Nephron (organoid): Measurements from ENCODE around the gene KLHL15.

Experiments used
- H3K27ac Mint-ChIP-seq, 3 experiments: 2 replicates each; pipeline ENCODE4 v1.8.0; 2020; ENCODE audit warnings: mixed read lengths in 3 of 3, mild to moderate bottlenecking in 2 of 3, moderate library complexity in 1 of 3
- H3K27me3 Mint-ChIP-seq: 2 replicates; pipeline ENCODE4 v1.8.0; 2021; ENCODE audit warnings: low read depth, mild to moderate bottlenecking, moderate library complexity, mixed read lengths
- H3K36me3 Mint-ChIP-seq: 2 replicates; pipeline ENCODE4 v1.8.0; 2020; ENCODE audit warnings: low read depth, mixed read lengths
- H3K4me1 Mint-ChIP-seq: 2 replicates; pipeline ENCODE4 v1.8.0; 2020; ENCODE audit warnings: mixed read lengths
- H3K4me3 Mint-ChIP-seq, 3 experiments: 2 replicates each; pipeline ENCODE4 v1.8.0; 2020; ENCODE audit warnings: mild to moderate bottlenecking in 3 of 3, mixed read lengths in 3 of 3, moderate library complexity in 2 of 3
- H3K9me3 Mint-ChIP-seq: 2 replicates; pipeline ENCODE4 v1.8.0; 2020; ENCODE audit warnings: mixed read lengths
- TF ChIP-seq, protein P1 (sequence below), 3 experiments: fragments of 200-600 bp; sonication (generic); IDR thresholded peaks; one replicate each; pipeline ENCODE4 v1.5.0; 2021; ENCODE audit warnings: antibody characterized with exemption in 3 of 3; ENCODE audit not compliant: unreplicated experiment in 3 of 3

The KLHL15 gene

GRCh38 chrX:24018809-24019208 is 8.2 kb downstream of the KLHL15 start:
- Mint-ChIP-seq H3K36me3 (peaks cover 39% of the 10 kb centered on the region), H3K27me3 (no peaks in the 10 kb centered on the region), H3K4me3 (no peak overlapping the region), H3K9me3 (no peaks in the 10 kb centered on the region), H3K27ac (no peak overlapping the region), H3K4me1 (peaks cover 42% of the 10 kb centered on the region)
- TF ChIP-seq, protein P1, sequence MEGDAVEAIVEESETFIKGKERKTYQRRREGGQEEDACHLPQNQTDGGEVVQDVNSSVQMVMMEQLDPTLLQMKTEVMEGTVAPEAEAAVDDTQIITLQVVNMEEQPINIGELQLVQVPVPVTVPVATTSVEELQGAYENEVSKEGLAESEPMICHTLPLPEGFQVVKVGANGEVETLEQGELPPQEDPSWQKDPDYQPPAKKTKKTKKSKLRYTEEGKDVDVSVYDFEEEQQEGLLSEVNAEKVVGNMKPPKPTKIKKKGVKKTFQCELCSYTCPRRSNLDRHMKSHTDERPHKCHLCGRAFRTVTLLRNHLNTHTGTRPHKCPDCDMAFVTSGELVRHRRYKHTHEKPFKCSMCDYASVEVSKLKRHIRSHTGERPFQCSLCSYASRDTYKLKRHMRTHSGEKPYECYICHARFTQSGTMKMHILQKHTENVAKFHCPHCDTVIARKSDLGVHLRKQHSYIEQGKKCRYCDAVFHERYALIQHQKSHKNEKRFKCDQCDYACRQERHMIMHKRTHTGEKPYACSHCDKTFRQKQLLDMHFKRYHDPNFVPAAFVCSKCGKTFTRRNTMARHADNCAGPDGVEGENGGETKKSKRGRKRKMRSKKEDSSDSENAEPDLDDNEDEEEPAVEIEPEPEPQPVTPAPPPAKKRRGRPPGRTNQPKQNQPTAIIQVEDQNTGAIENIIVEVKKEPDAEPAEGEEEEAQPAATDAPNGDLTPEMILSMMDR (IDR thresholded peaks at IDR 0.05; ENCODE audit: unreplicated experiment in 3 of 3): no peak

GRCh38 chrX:24017674-24018073 is 9.3 kb downstream of the KLHL15 start:
- Mint-ChIP-seq H3K27me3 (no peaks in the 10 kb centered on the region), H3K27ac (no peak overlapping the region), H3K4me3 (no peak overlapping the region), H3K9me3 (no peaks in the 10 kb centered on the region), H3K36me3 (peaks cover 34% of the 10 kb centered on the region), H3K4me1 (peaks cover 34% of the 10 kb centered on the region)
- TF ChIP-seq, protein P1 (IDR thresholded peaks at IDR 0.05; ENCODE audit: unreplicated experiment in 3 of 3): no peak

GRCh38 chrX:24014388-24015018 is 12.5 kb downstream of the KLHL15 start:
- Mint-ChIP-seq H3K27ac (peak overlapping the region in 2 of 3 experiments; percentile 11 to 16), H3K4me3 (no peak overlapping the region), H3K27me3 (no peaks in the 10 kb centered on the region), H3K9me3 (no peaks in the 10 kb centered on the region), H3K4me1 (peaks cover 14% of the 10 kb centered on the region), H3K36me3 (peaks cover 40% of the 10 kb centered on the region)
- TF ChIP-seq, protein P1 (IDR thresholded peaks at IDR 0.05; ENCODE audit: unreplicated experiment in 3 of 3): no peak

- Mint-ChIP-seq H3K9me3 (no peaks in the 10 kb centered on the region), H3K36me3 (peaks cover 34% of the 10 kb centered on the region), H3K4me1 (peaks cover 20% of the 10 kb centered on the region), H3K27me3 (no peaks in the 10 kb centered on the region), H3K4me3 (no peak overlapping the region), H3K27ac (no peak overlapping the region)
- TF ChIP-seq, protein P1 (IDR thresholded peaks at IDR 0.05; ENCODE audit: unreplicated experiment in 3 of 3): no peak
These were observed 14.7 kb downstream of the KLHL15 start for GRCh38 chrX:24012266-24012665.

DNA sequence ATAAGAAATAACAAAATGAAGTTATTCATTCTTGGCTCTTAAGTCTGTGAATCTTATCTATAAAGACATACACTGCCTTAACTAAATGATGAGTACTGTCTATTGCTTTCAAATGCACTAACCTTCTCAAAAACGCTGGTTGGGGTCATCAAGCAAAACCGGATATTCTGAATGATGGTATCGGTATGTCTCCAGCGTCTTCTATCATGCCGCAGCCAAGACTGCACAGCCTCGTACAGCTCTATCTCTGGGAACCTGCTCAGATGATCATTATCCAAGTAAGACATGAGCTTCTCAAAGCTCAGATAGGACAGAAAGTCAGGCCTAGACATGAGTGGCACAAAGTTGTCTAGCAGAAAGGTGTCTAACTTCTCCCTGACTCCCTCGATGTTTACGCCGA is 21.1 kb downstream of the KLHL15 start:
- Mint-ChIP-seq H3K4me3 (no peak overlapping the region), H3K36me3 (peaks cover 47% of the 10 kb centered on the region)
- TF ChIP-seq, protein P1 (IDR thresholded peaks at IDR 0.05; ENCODE audit: unreplicated experiment in 3 of 3): no peak

DNA sequence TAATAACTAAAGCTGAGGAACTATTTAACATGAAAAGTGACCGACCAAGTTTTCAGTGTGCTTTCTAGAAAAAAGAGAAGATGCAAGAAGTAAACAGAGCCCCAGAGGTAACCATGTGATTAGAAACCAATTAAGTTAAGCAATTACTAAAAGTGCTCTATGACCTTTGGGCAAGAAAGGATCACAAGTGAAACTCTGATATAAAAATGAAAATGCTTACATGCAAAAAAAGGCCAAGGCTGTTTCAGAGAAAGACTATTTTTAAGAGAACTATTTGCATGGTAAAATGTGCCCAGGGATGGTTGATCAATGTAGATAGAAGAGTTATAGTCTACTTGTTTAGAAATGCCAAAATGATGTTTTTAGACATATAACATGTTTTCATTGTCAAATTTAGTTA is 22.0 kb downstream of the KLHL15 start:
- Mint-ChIP-seq H3K4me1 (peaks cover 10% of the 10 kb centered on the region), H3K4me3 (no peak overlapping the region), H3K36me3 (peaks cover 46% of the 10 kb centered on the region), H3K9me3 (no peaks in the 10 kb centered on the region), H3K27me3 (no peaks in the 10 kb centered on the region), H3K27ac (peak overlapping the region in 1 of 3 experiments; percentile 0)
- TF ChIP-seq, protein P1 (IDR thresholded peaks at IDR 0.05; ENCODE audit: unreplicated experiment in 3 of 3): no peak

More for the DNA sequence above, 21.1 kb downstream of the KLHL15 start:
- H3K4me1 Mint-ChIP-seq: peaks cover 13% of the 10 kb centered on the region
- no peak overlapping the region for H3K27ac Mint-ChIP-seq
- no peaks in the 10 kb centered on the region for H3K27me3 Mint-ChIP-seq
- no peaks in the 10 kb centered on the region for H3K9me3 Mint-ChIP-seq
